ENCODE results near the gene SEC16B.

The SEC16B gene

DNA sequence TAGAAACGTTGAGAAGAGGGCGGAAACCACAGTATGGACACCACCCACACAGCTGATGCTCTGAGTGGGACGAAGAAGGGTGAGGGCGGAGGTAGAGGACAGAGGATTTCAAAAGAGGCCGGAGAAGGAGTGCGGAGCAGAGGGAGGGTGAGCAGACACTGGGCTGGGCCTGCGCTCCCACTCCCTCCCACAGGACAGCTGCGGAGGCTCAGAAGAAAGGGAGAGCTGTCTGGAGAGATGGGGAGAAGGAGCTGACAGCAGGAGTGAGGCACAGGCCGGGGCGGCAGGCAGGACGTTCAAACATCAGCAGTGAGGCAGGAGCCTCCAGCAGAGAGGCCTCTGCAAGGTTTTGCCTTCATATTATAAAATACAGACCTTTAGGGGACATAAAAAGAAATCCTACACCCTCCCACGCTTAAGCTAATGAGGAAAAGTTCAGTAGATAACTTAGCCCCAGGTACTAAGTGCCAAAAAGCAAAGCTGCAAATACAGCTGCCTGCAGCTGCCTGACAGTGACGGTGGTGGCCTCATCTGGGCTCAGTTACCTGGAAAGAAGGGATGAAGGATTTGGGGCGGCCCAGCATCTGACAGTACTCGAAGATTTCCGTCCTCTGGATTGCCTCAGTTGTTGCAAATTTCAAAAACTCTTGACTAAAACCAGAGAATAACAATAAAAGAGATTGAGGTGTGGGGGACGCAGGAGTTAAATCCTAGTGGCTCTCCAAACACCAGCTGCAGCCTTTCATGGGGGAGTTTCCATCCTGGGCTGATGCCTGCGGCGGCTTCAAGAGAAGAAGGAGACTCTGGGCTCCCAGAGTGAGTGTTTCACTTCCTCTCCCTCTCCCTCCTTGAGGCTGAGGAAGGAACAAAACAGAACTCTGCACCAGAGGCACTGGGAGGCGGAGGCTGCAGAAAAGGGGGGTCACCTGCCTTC is 25.6 kb downstream of the SEC16B start:
- Histone ChIP-seq H3K27ac (ENCODE audit: low read depth, low read length, poor library complexity, severe bottlenecking) (no peak overlapping the region), H3K79me2 (ENCODE audit: insufficient read depth, low read length) (no peaks in the 10 kb centered on the region), H3K4me2 (ENCODE audit: low read length) (no peak overlapping the region), H3K9ac (ENCODE audit: low read length) (no peak overlapping the region), H3K27me3 (ENCODE audit: insufficient read depth, low read length) (no peaks in the 10 kb centered on the region), H4K20me1 (ENCODE audit: insufficient read depth, low read length) (no peaks in the 10 kb centered on the region), H3K4me3 (ENCODE audit: low read depth, low read length, poor library complexity, severe bottlenecking) (no peak overlapping the region), H3F3A (ENCODE audit: insufficient read depth, low read length) (no peaks in the 10 kb centered on the region), H3K4me1 (ENCODE audit: insufficient read depth, low read length, severe bottlenecking) (no peaks in the 10 kb centered on the region), H3K9me3 (ENCODE audit: low read length) (no peaks in the 10 kb centered on the region), H3K36me3 (ENCODE audit: insufficient read depth, low read length) (no peaks in the 10 kb centered on the region), H3K9me2 (ENCODE audit: low read depth, low read length) (no peaks in the 10 kb centered on the region), H2AFZ (ENCODE audit: low read length) (no peak overlapping the region)
- TF ChIP-seq, protein P1, sequence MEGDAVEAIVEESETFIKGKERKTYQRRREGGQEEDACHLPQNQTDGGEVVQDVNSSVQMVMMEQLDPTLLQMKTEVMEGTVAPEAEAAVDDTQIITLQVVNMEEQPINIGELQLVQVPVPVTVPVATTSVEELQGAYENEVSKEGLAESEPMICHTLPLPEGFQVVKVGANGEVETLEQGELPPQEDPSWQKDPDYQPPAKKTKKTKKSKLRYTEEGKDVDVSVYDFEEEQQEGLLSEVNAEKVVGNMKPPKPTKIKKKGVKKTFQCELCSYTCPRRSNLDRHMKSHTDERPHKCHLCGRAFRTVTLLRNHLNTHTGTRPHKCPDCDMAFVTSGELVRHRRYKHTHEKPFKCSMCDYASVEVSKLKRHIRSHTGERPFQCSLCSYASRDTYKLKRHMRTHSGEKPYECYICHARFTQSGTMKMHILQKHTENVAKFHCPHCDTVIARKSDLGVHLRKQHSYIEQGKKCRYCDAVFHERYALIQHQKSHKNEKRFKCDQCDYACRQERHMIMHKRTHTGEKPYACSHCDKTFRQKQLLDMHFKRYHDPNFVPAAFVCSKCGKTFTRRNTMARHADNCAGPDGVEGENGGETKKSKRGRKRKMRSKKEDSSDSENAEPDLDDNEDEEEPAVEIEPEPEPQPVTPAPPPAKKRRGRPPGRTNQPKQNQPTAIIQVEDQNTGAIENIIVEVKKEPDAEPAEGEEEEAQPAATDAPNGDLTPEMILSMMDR (IDR thresholded peaks at IDR 0.05; ENCODE audit: low read length) = no peak
- TF ChIP-seq EZH2 (IDR thresholded peaks at IDR 0.05; ENCODE audit: borderline replicate concordance, low read length) = no peak

DNA sequence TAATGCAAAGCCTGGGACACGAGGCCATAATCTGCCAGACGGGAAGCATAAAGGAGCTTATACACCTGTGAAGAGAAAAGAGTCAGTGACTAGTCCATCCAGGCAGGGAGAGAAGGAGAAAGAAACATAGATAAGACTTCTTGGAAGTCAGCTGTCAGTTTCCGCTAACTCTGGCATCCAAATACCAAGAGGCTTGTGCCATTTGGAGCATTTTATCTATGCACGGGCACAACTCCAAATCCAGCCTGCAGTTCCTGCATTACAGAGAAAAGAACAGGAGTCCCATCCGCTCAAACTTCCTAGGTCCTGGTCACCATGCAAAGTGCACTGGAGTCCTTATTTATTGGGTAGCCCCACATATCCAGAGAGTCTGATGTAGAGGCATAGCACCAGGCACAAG is 27.9 kb downstream of the SEC16B start:
- H3K27ac ChIP-seq (ENCODE audit: low read depth, low read length, poor library complexity, severe bottlenecking) = no peak overlapping the region
- H3K9ac ChIP-seq (ENCODE audit: low read length) = no peak overlapping the region
- H3K36me3 ChIP-seq (ENCODE audit: insufficient read depth, low read length) = no peaks in the 10 kb centered on the region
- no peaks in the 10 kb centered on the region for H4K20me1 ChIP-seq (ENCODE audit: insufficient read depth, low read length)
- no peaks in the 10 kb centered on the region for H3K9me3 ChIP-seq (ENCODE audit: low read length)
- H3K9me2 ChIP-seq (ENCODE audit: low read depth, low read length) = no peaks in the 10 kb centered on the region
- H3K27me3 ChIP-seq (ENCODE audit: insufficient read depth, low read length) = no peaks in the 10 kb centered on the region
- no peak overlapping the region for H2AFZ ChIP-seq (ENCODE audit: low read length)
- H3K4me3 ChIP-seq (ENCODE audit: low read depth, low read length, poor library complexity, severe bottlenecking) = no peak overlapping the region
- H3K4me1 ChIP-seq (ENCODE audit: insufficient read depth, low read length, severe bottlenecking) = no peaks in the 10 kb centered on the region
- TF ChIP-seq EZH2 (IDR thresholded peaks at IDR 0.05; ENCODE audit: borderline replicate concordance, low read length) = no peak
- TF ChIP-seq, protein P1 (IDR thresholded peaks at IDR 0.05; ENCODE audit: low read length) = no peak
- no peaks in the 10 kb centered on the region for H3K79me2 ChIP-seq (ENCODE audit: insufficient read depth, low read length)
- H3F3A ChIP-seq (ENCODE audit: insufficient read depth, low read length) = no peaks in the 10 kb centered on the region
- H3K4me2 ChIP-seq (ENCODE audit: low read length) = no peak overlapping the region

DNA sequence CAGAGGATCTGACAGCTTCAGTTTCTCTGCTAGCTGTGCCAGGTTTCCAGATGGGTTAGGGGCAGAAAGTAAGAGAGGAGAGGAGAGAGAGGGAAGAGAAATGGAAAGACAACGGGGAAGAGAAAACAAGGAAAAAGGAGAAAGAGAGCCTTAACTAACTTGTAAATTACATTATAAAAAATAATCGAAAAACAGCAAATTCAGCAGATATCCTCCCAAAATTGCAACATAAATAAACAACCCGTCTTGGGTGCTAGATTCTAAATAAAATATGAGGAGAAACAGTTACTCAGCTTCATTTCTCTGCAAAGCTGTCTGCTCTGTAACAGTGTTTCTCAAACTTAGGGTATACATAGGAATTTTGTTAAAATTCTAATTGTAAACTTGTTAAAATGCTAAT is 29.2 kb downstream of the SEC16B start:
- H3K4me2 ChIP-seq (ENCODE audit: low read length) = no peak overlapping the region
- H3K9me2 ChIP-seq (ENCODE audit: low read depth, low read length) = no peaks in the 10 kb centered on the region
- TF ChIP-seq, protein P1 (IDR thresholded peaks at IDR 0.05; ENCODE audit: low read length) = no peak
- TF ChIP-seq EZH2 (IDR thresholded peaks at IDR 0.05; ENCODE audit: borderline replicate concordance, low read length) = no peak
- no peaks in the 10 kb centered on the region for H3K79me2 ChIP-seq (ENCODE audit: insufficient read depth, low read length)
- H3K27me3 ChIP-seq (ENCODE audit: insufficient read depth, low read length) = no peaks in the 10 kb centered on the region
- H3K36me3 ChIP-seq (ENCODE audit: insufficient read depth, low read length) = no peaks in the 10 kb centered on the region
- no peak overlapping the region for H3K4me3 ChIP-seq (ENCODE audit: low read depth, low read length, poor library complexity, severe bottlenecking)
- H2AFZ ChIP-seq (ENCODE audit: low read length) = no peak overlapping the region
- no peak overlapping the region for H3K27ac ChIP-seq (ENCODE audit: low read depth, low read length, poor library complexity, severe bottlenecking)
- H3F3A ChIP-seq (ENCODE audit: insufficient read depth, low read length) = no peaks in the 10 kb centered on the region
- H3K4me1 ChIP-seq (ENCODE audit: insufficient read depth, low read length, severe bottlenecking) = no peaks in the 10 kb centered on the region
- H3K9ac ChIP-seq (ENCODE audit: low read length) = no peak overlapping the region
- no peaks in the 10 kb centered on the region for H4K20me1 ChIP-seq (ENCODE audit: insufficient read depth, low read length)
- H3K9me3 ChIP-seq (ENCODE audit: low read length) = no peaks in the 10 kb centered on the region

Measured in OCI-LY1 (cell line).